ENCODE results near the gene ABCC12. TPM values are rescaled to one million over a fixed set of nuclear protein-coding genes. Genes with fewer than 3 reads are reported as not detected.

ABCC12 gene
- total and polyA plus RNA-seq, 10 of the 15 experiments (the other 5 are each of a cell fraction or from before 2014, with no cell fraction given), result 0.02 to 0.03 (median 0.03) TPM; not detected in 6

DNA sequence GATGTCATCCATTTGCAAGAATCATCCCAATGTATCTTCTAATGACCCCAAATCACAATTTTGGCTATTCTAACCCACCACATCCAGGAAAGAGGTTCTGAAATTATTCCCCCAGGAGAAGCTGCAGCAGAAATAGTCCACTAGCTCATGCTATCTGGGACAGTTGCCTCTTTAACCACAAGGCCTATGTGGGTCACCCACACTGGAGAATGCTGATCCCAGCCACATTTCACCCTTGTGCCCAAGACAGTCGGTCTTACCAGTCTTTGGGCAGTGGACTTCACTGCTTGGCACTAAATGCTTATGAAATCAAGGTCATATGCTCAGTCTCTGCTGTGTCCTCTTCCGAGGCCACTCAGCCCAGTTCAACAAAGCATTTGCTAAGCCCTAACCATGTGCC, 27.0 kb downstream of the ABCC12 start:
- Histone ChIP-seq H3K27me3 (replicated peaks in 1 of 2; ENCODE audit: control insufficient read depth in 2 of 2, insufficient read depth in 2 of 2, low read length in 1 of 2) (no peaks in the 10 kb centered on the region), H4K20me1 (ENCODE audit: control insufficient read depth, insufficient read depth) (no peaks in the 10 kb centered on the region), H2AFZ (ENCODE audit: control insufficient read depth, low read depth, low read length) (no peak overlapping the region), H3K9ac (ENCODE audit: control insufficient read depth, insufficient read depth, low read length) (no peak overlapping the region), H3K4me1 (ENCODE audit: control insufficient read depth, insufficient read depth, low read length) (no peaks in the 10 kb centered on the region), H3K79me2 (ENCODE audit: control insufficient read depth, insufficient read depth, low read length) (no peaks in the 10 kb centered on the region), H3K27ac (ENCODE audit: control insufficient read depth, insufficient read depth) (no peak overlapping the region), H3K9me3 (replicated peaks; ENCODE audit: control insufficient read depth, insufficient read depth, low read length) (no peaks in the 10 kb centered on the region), H3K36me3 (ENCODE audit: control insufficient read depth in 2 of 2, insufficient read depth in 2 of 2, low read length in 1 of 2) (no peaks in the 10 kb centered on the region), H3K4me2 (ENCODE audit: control insufficient read depth, insufficient read depth) (no peak overlapping the region), H3K4me3 (no peak overlapping the region)
- ChIA-PET CTCF (no interaction called here), SMC1A (ENCODE audit: uncharacterized antibody, unreplicated experiment) (no interaction called here), POLR2A (no interaction called here), RAD21 (ENCODE audit: unreplicated experiment) (no interaction called here)
- whole genome bisulfite sequencing (ENCODE audit: insufficient coverage, insufficient replicate concordance, low lambda C conversion rate, missing lambda C conversion rate), result 7% methylated on average over 2 of the region's 2 CpGs
- DNase-seq (ENCODE audit: low read depth, low spot score), result no peak
- BruUV-seq (replicated peaks), result no TSS peak
- no peak for TF ChIP-seq ZNF622 (IDR thresholded peaks at IDR 0.05)
- TF ChIP-seq YBX1 (IDR thresholded peaks at IDR 0.05), result no peak
- TF ChIP-seq, protein P1, sequence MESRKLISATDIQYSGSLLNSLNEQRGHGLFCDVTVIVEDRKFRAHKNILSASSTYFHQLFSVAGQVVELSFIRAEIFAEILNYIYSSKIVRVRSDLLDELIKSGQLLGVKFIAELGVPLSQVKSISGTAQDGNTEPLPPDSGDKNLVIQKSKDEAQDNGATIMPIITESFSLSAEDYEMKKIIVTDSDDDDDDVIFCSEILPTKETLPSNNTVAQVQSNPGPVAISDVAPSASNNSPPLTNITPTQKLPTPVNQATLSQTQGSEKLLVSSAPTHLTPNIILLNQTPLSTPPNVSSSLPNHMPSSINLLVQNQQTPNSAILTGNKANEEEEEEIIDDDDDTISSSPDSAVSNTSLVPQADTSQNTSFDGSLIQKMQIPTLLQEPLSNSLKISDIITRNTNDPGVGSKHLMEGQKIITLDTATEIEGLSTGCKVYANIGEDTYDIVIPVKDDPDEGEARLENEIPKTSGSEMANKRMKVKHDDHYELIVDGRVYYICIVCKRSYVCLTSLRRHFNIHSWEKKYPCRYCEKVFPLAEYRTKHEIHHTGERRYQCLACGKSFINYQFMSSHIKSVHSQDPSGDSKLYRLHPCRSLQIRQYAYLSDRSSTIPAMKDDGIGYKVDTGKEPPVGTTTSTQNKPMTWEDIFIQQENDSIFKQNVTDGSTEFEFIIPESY (IDR thresholded peaks at IDR 0.05), result no peak
- no peak for TF ChIP-seq BCLAF1 (IDR thresholded peaks at IDR 0.05)
- no peak for TF ChIP-seq SMARCA5 (IDR thresholded peaks at IDR 0.05)
- no peak for TF ChIP-seq ETV6 (conservative IDR thresholded peaks at IDR 0.05 in 1 of 2, IDR thresholded peaks at IDR 0.05 in 1 of 2; ENCODE audit: borderline replicate concordance in 1 of 2, low read depth in 1 of 2)
- TF ChIP-seq ZNF217 (IDR thresholded peaks at IDR 0.05), result no peak
- FAIRE-seq, result no peak
- in situ Hi-C loops (cut with MboI), result no loop called here
- ATAC-seq, result no peak
- intact Hi-C loops (cut with micrococcal nuclease; ENCODE audit: unreplicated experiment), result no loop called here

Measured in GM12878 (cell line).